ENCODE measurements around the gene C5orf47.

DNA sequence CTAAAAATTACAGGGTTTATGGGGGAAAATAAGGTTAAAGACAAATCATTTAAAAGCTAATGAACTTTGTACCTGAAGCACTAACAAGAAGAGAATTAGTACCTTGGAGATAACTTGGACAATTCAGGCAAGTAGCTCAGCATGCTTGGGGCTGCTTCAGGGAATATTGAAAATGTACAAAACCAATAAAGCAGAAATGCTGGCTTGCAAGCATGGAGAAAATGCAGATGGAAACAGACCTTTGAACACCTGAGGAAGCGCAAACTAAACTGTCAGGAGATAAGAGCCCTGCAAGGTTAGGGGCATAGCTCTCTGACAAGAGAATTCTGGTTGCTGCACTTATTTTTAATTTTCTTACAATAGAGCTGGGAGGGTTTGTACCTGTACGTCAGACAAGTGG lies 42.6 kb upstream of the C5orf47 start:
- TF ChIP-seq, protein P1, sequence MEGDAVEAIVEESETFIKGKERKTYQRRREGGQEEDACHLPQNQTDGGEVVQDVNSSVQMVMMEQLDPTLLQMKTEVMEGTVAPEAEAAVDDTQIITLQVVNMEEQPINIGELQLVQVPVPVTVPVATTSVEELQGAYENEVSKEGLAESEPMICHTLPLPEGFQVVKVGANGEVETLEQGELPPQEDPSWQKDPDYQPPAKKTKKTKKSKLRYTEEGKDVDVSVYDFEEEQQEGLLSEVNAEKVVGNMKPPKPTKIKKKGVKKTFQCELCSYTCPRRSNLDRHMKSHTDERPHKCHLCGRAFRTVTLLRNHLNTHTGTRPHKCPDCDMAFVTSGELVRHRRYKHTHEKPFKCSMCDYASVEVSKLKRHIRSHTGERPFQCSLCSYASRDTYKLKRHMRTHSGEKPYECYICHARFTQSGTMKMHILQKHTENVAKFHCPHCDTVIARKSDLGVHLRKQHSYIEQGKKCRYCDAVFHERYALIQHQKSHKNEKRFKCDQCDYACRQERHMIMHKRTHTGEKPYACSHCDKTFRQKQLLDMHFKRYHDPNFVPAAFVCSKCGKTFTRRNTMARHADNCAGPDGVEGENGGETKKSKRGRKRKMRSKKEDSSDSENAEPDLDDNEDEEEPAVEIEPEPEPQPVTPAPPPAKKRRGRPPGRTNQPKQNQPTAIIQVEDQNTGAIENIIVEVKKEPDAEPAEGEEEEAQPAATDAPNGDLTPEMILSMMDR (IDR thresholded peaks at IDR 0.05), result no peak
- no peak for TF ChIP-seq POLR2AphosphoS5 (IDR thresholded peaks at IDR 0.05)

Data from prostate gland (tissue), 2 donors.